Mammary epithelial cell (primary cell): ENCODE measurements around the gene F2.

Experiments
- CTCF ChIP-seq, 2 donors: IDR thresholded peaks in 1 of 2; conservative IDR thresholded peaks in 1 of 2; 2 replicates each; pipeline ENCODE4 v1.5.1; 2011 to 2012; ENCODE audit warnings: inconsistent platforms in 2 of 2, low read length in 2 of 2, mild to moderate bottlenecking in 2 of 2, control low read depth in 1 of 2, low read depth in 1 of 2; ENCODE audit not compliant: insufficient read depth in 1 of 2; ENCODE audit errors: extremely low read depth in 1 of 2
- EZH2 ChIP-seq: IDR thresholded peaks from 2 replicates; pipeline ENCODE4 v1.6.1; 2012; ENCODE audit warnings: low read length, inconsistent platforms, borderline replicate concordance

DNA sequence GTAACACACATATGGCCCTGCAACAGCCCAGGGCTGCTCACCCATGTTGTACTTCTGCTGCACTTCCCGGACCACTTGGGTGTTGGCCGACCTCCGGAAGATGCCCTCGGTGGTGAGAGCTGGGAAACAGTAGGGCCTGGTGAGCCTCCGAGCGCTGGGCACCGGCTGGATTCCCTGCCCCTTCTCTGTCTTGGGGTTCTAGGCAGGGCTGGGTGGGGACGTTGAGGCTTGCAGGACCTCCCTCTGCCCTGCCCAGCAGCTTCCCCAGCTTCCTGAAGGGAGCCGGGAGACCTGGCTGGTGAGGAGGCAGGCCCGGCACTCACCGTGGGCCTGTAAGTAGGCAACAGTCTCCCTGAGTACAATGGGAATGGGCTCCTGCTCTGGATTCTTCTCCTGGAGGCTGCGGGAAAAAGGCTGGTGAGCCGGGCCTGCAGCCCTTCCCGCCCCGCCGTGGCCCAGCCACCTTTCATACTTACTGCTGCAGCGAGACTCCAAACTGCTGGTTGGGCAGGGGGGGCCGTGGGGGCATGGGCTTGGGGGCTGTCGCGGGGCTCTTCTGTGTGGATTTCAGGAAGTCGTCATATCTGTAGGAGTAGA is 38.8 kb upstream of the F2 start:
- no peak for TF ChIP-seq CTCF (conservative IDR thresholded peaks at IDR 0.05 in 1 of 2, IDR thresholded peaks at IDR 0.05 in 1 of 2; ENCODE audit: extremely low read depth in 1 of 2, insufficient read depth in 1 of 2, low read depth in 1 of 2, low read length in 2 of 2)
- no peak for TF ChIP-seq EZH2
